NCI-H345 treated with DMSO at 0.1 percent for 48 hours (cell line): ENCODE data around the gene GPBAR1.

Experiments
- DNase-seq: peaks from one replicate; lab custom pipeline; 2025; ENCODE audit not compliant: unreplicated experiment; lab: John Stamatoyannopoulos, UW

The GPBAR1 gene

GRCh38 chr2:218282173-218282991 lies 21.6 kb downstream of the GPBAR1 start:
- no peak for DNase-seq

GRCh38 chr2:218284106-218284811 lies 23.4 kb downstream of the GPBAR1 start:
- no peak for DNase-seq

GRCh38 chr2:218285604-218286003 lies 24.8 kb downstream of the GPBAR1 start:
- DNase-seq = no peak

GRCh38 chr2:218286570-218287459 lies 26.0 kb downstream of the GPBAR1 start:
- no peak for DNase-seq

- no peak for DNase-seq
Observed at GRCh38 chr2:218289639-218290315, 29.0 kb downstream of the GPBAR1 start.

- no peak for DNase-seq
Observed at GRCh38 chr2:218290316-218291261, 29.8 kb downstream of the GPBAR1 start.

- no peak for DNase-seq
Observed at GRCh38 chr2:218291318-218292047, 30.7 kb downstream of the GPBAR1 start.

GRCh38 chr2:218292048-218293014 lies 31.5 kb downstream of the GPBAR1 start, which contains the start of gene TMBIM1:
Gene TMBIM1, minus strand, starts transcription at chr2:218292503. Its CDS starts 10,362 bp downstream, at chr2:218282141.
- no peak for DNase-seq

- no peak for DNase-seq
Observed at GRCh38 chr2:218293715-218294429, 33.1 kb downstream of the GPBAR1 start.

GRCh38 chr2:218294430-218295022 lies 33.7 kb downstream of the GPBAR1 start:
- no peak for DNase-seq

GRCh38 chr2:218295029-218295428 lies 34.2 kb downstream of the GPBAR1 start:
- no peak for DNase-seq

GRCh38 chr2:218296200-218296599 lies 35.4 kb downstream of the GPBAR1 start:
- no peak for DNase-seq

GRCh38 chr2:218296847-218297246 lies 36.0 kb downstream of the GPBAR1 start:
- no peak for DNase-seq

GRCh38 chr2:218298314-218298875 lies 37.6 kb downstream of the GPBAR1 start:
- DNase-seq = no peak

GRCh38 chr2:218300141-218300540 lies 39.3 kb downstream of the GPBAR1 start:
- DNase-seq = no peak

- DNase-seq = peak; percentile 49
Observed at GRCh38 chr2:218301176-218301819, 40.5 kb downstream of the GPBAR1 start.
